Panc1 (cell line): ENCODE data around the gene ASB2. TPM values are rescaled to one million over a fixed set of nuclear protein-coding genes. Genes with fewer than 3 reads are reported as not detected.
A peak's percentile ranks its signal among the peaks of the same experiment; 100 is the strongest.

Experiments
- ATAC-seq: fragments of 200-7000 bp; cut with Tn5 transposase; 2 replicates; pipeline ENCODE4 v1.9.1; 2020; ENCODE audit warnings: mild to moderate bottlenecking, moderate library complexity
- BruUV-seq: library from RNA; stranded (reverse); fragments of 400-500 nt; replicated peaks from 2 replicates; lab custom pipeline; 2021; lab: Mats Ljungman, UMichigan
- CTCF ChIA-PET: fragments of 300-600 bp; sonication (Branson Sonifier 250); formaldehyde crosslinking; loops from one replicate; lab custom pipeline; 2022; ENCODE audit warnings: antibody characterized with exemption; lab: Charles Lee
- POLR2A ChIA-PET: fragments of 300-600 bp; sonication (Branson Sonifier 250); formaldehyde crosslinking; loops from one replicate; lab custom pipeline; 2022; ENCODE audit warnings: antibody characterized with exemption; lab: Charles Lee
- DNase-seq: peaks from one replicate; pipeline ENCODE4 v3.0.0-alpha.2; 2010; ENCODE audit warnings: low read depth, low spot score
- H3K27ac ChIP-seq: 2 replicates; pipeline ENCODE4 v1.5.1; 2011; ENCODE audit warnings: mild to moderate bottlenecking, low read length, inconsistent platforms
- H3K27me3 ChIP-seq: fragments of 200-500 bp; sonication (Bioruptor generic); 2 replicates; pipeline ENCODE4 v1.6.0; 2014; ENCODE audit warnings: low read length, inconsistent platforms; ENCODE audit not compliant: control insufficient read depth, insufficient read depth
- H3K36me3 ChIP-seq: fragments of 200-500 bp; sonication (Bioruptor generic); 2 replicates; pipeline ENCODE4 v1.5.1; 2014; ENCODE audit warnings: inconsistent platforms, mild to moderate bottlenecking, low read length, moderate library complexity; ENCODE audit not compliant: control insufficient read depth, insufficient read depth
- H3K4me1 ChIP-seq: 2 replicates; pipeline ENCODE4 v1.5.1; 2011; ENCODE audit warnings: inconsistent platforms, mild to moderate bottlenecking, low read length, moderate library complexity; ENCODE audit not compliant: control insufficient read depth, insufficient read depth
- H3K4me3 ChIP-seq, 2 experiments: 2 replicates each; pipeline ENCODE4 v1.5.1; 2011 to 2012; ENCODE audit warnings: low read depth in 2 of 2, low read length in 2 of 2, mild to moderate bottlenecking in 2 of 2, inconsistent platforms in 1 of 2, moderate library complexity in 1 of 2
- H3K9me3 ChIP-seq: fragments of 200-500 bp; sonication (Bioruptor generic); 2 replicates; pipeline ENCODE4 v1.5.1; 2014; ENCODE audit warnings: low read depth, mild to moderate bottlenecking, inconsistent platforms, low read length, moderate library complexity; ENCODE audit not compliant: control insufficient read depth, insufficient read depth
- POLR2AphosphoS5 ChIP-seq: IDR thresholded peaks from 2 replicates; pipeline ENCODE4 v1.6.1; 2012; ENCODE audit warnings: mild to moderate bottlenecking, low read depth, low read length, moderate library complexity
- SIN3A ChIP-seq: IDR thresholded peaks from 2 replicates; pipeline ENCODE4 v1.6.1; 2012; ENCODE audit warnings: low read depth, mild to moderate bottlenecking, low read length, moderate library complexity, borderline replicate concordance; ENCODE audit not compliant: insufficient read depth
- TCF7L2 ChIP-seq: IDR thresholded peaks from 2 replicates; pipeline ENCODE4 v1.6.1; 2011; ENCODE audit warnings: mild to moderate bottlenecking, low read depth, low read length, inconsistent platforms
- in situ Hi-C: cut with HindIII; loops from 2 replicates; pipeline ENCODE4 v1.10.0; 2016; ENCODE audit warnings: low sequenced_read_pairs, low pct_unique_long_range_greater_than_20kb
- intact Hi-C: fragments of 100-400 bp; cut with micrococcal nuclease; formaldehyde crosslinking; loops from one replicate; pipeline ENCODE4 v1.10.0; 2022; ENCODE audit not compliant: unreplicated experiment
- total RNA-seq: library from RNA; stranded (reverse); gene quantifications from one replicate; pipeline ENCODE4 v1.2.1, GENCODE V29; 2021; ENCODE audit not compliant: unreplicated experiment
- TF ChIP-seq, protein P1 (sequence below), 2 experiments: IDR thresholded peaks; 2 replicates each; pipeline ENCODE4 v1.6.1; 2011 to 2012; ENCODE audit warnings: low read depth in 2 of 2, control low read depth in 1 of 2, low read length in 1 of 2, mild to moderate bottlenecking in 1 of 2, moderate library complexity in 1 of 2; ENCODE audit not compliant: insufficient read depth in 1 of 2
- TF ChIP-seq, protein P2 (sequence below): fragments of 450-650 bp; IDR thresholded peaks from 2 replicates; pipeline ENCODE4 v1.5.1; 2017; ENCODE audit warnings: mild to moderate bottlenecking

Gene ASB2
- total RNA-seq, 1 experiment from 2014 or later, result 0.28 TPM

GRCh38 chr14:93957333-93957710, 19.0 kb downstream of the ASB2 start:
- ATAC-seq (no peak), DNase-seq (no peak)
- in situ Hi-C loops (no loop called here), intact Hi-C loops (no loop called here)
- Histone ChIP-seq H3K27me3 (no peaks in the 10 kb centered on the region), H3K9me3 (no peaks in the 10 kb centered on the region), H3K4me1 (peaks cover 36% of the 10 kb centered on the region), H3K4me3 (no peak overlapping the region), H3K36me3 (no peaks in the 10 kb centered on the region), H3K27ac (0 out of 2 replicates have a peak overlapping the region, but pooled peaks have one; percentile 12)
- TF ChIP-seq TCF7L2 (no peak), POLR2AphosphoS5 (no peak), SIN3A (no peak)
- TF ChIP-seq, protein P1, sequence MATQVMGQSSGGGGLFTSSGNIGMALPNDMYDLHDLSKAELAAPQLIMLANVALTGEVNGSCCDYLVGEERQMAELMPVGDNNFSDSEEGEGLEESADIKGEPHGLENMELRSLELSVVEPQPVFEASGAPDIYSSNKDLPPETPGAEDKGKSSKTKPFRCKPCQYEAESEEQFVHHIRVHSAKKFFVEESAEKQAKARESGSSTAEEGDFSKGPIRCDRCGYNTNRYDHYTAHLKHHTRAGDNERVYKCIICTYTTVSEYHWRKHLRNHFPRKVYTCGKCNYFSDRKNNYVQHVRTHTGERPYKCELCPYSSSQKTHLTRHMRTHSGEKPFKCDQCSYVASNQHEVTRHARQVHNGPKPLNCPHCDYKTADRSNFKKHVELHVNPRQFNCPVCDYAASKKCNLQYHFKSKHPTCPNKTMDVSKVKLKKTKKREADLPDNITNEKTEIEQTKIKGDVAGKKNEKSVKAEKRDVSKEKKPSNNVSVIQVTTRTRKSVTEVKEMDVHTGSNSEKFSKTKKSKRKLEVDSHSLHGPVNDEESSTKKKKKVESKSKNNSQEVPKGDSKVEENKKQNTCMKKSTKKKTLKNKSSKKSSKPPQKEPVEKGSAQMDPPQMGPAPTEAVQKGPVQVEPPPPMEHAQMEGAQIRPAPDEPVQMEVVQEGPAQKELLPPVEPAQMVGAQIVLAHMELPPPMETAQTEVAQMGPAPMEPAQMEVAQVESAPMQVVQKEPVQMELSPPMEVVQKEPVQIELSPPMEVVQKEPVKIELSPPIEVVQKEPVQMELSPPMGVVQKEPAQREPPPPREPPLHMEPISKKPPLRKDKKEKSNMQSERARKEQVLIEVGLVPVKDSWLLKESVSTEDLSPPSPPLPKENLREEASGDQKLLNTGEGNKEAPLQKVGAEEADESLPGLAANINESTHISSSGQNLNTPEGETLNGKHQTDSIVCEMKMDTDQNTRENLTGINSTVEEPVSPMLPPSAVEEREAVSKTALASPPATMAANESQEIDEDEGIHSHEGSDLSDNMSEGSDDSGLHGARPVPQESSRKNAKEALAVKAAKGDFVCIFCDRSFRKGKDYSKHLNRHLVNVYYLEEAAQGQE (IDR thresholded peaks at IDR 0.05; ENCODE audit: insufficient read depth in 1 of 2, low read depth in 2 of 2, low read length in 1 of 2), result no peak
- TF ChIP-seq, protein P2, sequence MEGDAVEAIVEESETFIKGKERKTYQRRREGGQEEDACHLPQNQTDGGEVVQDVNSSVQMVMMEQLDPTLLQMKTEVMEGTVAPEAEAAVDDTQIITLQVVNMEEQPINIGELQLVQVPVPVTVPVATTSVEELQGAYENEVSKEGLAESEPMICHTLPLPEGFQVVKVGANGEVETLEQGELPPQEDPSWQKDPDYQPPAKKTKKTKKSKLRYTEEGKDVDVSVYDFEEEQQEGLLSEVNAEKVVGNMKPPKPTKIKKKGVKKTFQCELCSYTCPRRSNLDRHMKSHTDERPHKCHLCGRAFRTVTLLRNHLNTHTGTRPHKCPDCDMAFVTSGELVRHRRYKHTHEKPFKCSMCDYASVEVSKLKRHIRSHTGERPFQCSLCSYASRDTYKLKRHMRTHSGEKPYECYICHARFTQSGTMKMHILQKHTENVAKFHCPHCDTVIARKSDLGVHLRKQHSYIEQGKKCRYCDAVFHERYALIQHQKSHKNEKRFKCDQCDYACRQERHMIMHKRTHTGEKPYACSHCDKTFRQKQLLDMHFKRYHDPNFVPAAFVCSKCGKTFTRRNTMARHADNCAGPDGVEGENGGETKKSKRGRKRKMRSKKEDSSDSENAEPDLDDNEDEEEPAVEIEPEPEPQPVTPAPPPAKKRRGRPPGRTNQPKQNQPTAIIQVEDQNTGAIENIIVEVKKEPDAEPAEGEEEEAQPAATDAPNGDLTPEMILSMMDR, result no peak
- no TSS peak for BruUV-seq
- POLR2A ChIA-PET, result no interaction called here
- CTCF ChIA-PET, result no interaction called here

DNA sequence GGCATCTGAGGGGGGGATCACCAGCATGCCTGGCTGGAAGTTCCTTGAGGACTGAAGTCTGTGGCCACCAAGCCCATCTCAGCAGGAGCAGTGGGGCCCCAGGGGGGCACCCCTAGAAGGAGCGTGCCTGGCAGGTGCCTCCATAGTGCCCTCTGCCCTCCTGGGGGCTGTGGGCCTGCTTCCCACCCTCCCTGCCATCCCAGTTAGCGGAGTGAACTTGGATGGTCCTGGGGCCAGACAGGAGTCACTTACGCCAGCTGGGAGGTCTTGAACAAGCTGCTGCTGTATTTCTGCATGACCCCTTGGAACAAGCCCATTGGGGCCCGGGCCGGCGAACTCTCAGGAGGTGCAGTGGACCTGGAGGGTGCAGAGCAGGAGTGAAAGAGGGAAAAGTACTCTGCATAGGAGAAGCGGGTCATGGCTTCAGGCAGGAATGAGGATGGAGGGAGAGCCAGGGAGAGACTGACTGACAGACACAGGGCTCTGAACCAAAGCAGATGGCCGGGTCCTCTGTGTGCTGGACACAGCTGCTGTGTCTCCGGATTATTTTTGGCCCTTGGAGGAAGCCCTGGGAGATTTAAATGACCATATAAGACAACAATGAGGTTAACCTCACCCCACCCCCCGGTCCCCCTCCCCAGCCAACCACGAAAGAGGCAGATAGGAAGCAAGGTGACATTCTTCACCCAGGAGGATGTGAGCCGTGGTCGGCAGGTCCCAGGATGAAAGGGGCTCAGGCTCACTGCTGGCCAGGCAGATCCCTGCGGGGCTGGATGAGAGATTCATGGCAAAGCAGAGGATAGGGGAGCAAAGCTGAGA, 19.6 kb downstream of the ASB2 start:
- TF ChIP-seq SIN3A (no peak), TCF7L2 (no peak)
- TF ChIP-seq, protein P2, result no peak
- Histone ChIP-seq H3K4me1 (peaks cover 38% of the 10 kb centered on the region), H3K27me3 (no peaks in the 10 kb centered on the region), H3K36me3 (no peaks in the 10 kb centered on the region), H3K4me3 (no peak overlapping the region), H3K9me3 (no peaks in the 10 kb centered on the region), H3K27ac (no peak overlapping the region)
- DNase-seq (no peak), ATAC-seq (no peak)
- in situ Hi-C loops (no loop called here), intact Hi-C loops (no loop called here)
- ChIA-PET CTCF (interaction anchor here (0.6 kb wide), 1 partner anchor 477 kb away, joined by 7 read pairs; no protein-coding TSS in a partner anchor), POLR2A (no interaction called here)
- BruUV-seq, result no TSS peak
